A549 (cell line): Measurements from ENCODE around the gene PDE8B. TPM values are rescaled to one million over a fixed set of nuclear protein-coding genes. Genes with fewer than 3 reads are reported as not detected.
A peak's percentile ranks its signal among the peaks of the same experiment; 100 is the strongest.

Experiments
- ATAC-seq, 2 experiments: fragments of 200-7000 bp in 1 of 2; fragments of >200 bp in 1 of 2; cut with Nextera tagmentation in 1 of 2; cut with Tn5 transposase in 1 of 2; 3 replicates each; pipeline versions ENCODE4 v1.8.0 to v1.9.1; 2018 to 2020; ENCODE audit warnings: mild to moderate bottlenecking in 1 of 2, moderate library complexity in 1 of 2
- CTCF ChIA-PET: fragments of 300-600 bp; sonication (Branson Sonifier 250); formaldehyde crosslinking; extraction: SDS; loops from one replicate; lab custom pipeline; 2021; ENCODE audit warnings: antibody characterized with exemption, inconsistent platforms; lab: Yijun Ruan, JAX
- POLR2A ChIA-PET: fragments of 350-600 bp; formaldehyde crosslinking; extraction: SDS; loops from one replicate; lab custom pipeline; 2021; ENCODE audit warnings: antibody characterized with exemption, inconsistent platforms; lab: Yijun Ruan, JAX
- DNase-seq, 2 experiments: peaks; one replicate each; pipeline versions ENCODE4 v3.0.0 to v3.0.0-alpha.2; 2011 to 2016; ENCODE audit warnings: low read depth in 1 of 2, low spot score in 1 of 2
- FAIRE-seq: peaks from 2 replicates; lab custom pipeline; 2011; peaks lifted over from hg19 to GRCh38; lab: Jason Lieb, UNC
- H3K27ac ChIP-seq, 2 experiments: fragments of >200 bp; sonication (Bioruptor Twin); formaldehyde crosslinking; 3 replicates each; pipeline ENCODE4 v1.5.1; 2016 to 2017
- H3K4me1 ChIP-seq: fragments of >200 bp; sonication (Bioruptor Twin); formaldehyde crosslinking; 3 replicates; pipeline ENCODE4 v1.6.1; 2016
- H3K4me2 ChIP-seq: fragments of >200 bp; sonication (Bioruptor Twin); formaldehyde crosslinking; 3 replicates; pipeline ENCODE4 v1.6.1; 2016
- H3K4me3 ChIP-seq: fragments of >200 bp; sonication (Bioruptor Twin); formaldehyde crosslinking; 3 replicates; pipeline ENCODE4 v1.5.1; 2016
- H3K9me3 ChIP-seq: fragments of >200 bp; sonication (Bioruptor Twin); formaldehyde crosslinking; 3 replicates; pipeline ENCODE4 v1.6.1; 2016
- CBX2 ChIP-seq: fragments of 200-600 bp; sonication (generic); IDR thresholded peaks from 2 replicates; pipeline ENCODE4 v1.6.1; 2016; ENCODE audit warnings: low read depth, mild to moderate bottlenecking, borderline replicate concordance
- CHD2 ChIP-seq: fragments of 150-350 bp; IDR thresholded peaks from 2 replicates; pipeline ENCODE4 v1.6.1; 2014; ENCODE audit warnings: low read length; ENCODE audit not compliant: partially characterized antibody
- CTCF ChIP-seq: fragments of >200 bp; sonication (Bioruptor Twin); formaldehyde crosslinking; IDR thresholded peaks from 3 replicates; pipeline ENCODE4 v1.5.1; 2016
- EHF ChIP-seq: fragments of 250-450 bp; sonication (Bioruptor Pico); IDR thresholded peaks from 2 replicates; pipeline ENCODE4 v1.5.0; 2020; ENCODE audit warnings: mild to moderate bottlenecking
- EHMT2 ChIP-seq: fragments of 200-600 bp; sonication (generic); IDR thresholded peaks from 2 replicates; pipeline ENCODE4 v1.6.1; 2016; ENCODE audit warnings: antibody characterized with exemption, low read depth, mild to moderate bottlenecking, moderate library complexity
- FOXS1 ChIP-seq: fragments of 250-450 bp; sonication (Bioruptor Pico); IDR thresholded peaks from 2 replicates; pipeline ENCODE4 v1.5.0; 2020; ENCODE audit warnings: mild to moderate bottlenecking, moderate library complexity
- HMGXB4 ChIP-seq: fragments of 250-450 bp; sonication (Bioruptor Pico); IDR thresholded peaks from 2 replicates; pipeline ENCODE4 v1.5.0; 2021; ENCODE audit warnings: mild to moderate bottlenecking, moderate library complexity, borderline replicate concordance
- HOXA7 ChIP-seq: fragments of 250-450 bp; sonication (Bioruptor Pico); IDR thresholded peaks from 2 replicates; pipeline ENCODE4 v1.5.0; 2020; ENCODE audit warnings: mild to moderate bottlenecking, moderate library complexity
- HOXB13 ChIP-seq: fragments of 250-450 bp; sonication (Bioruptor Pico); IDR thresholded peaks from 2 replicates; pipeline ENCODE4 v1.5.0; 2020; ENCODE audit warnings: low read depth, mild to moderate bottlenecking, moderate library complexity
- MAFK ChIP-seq: fragments of 450-650 bp; IDR thresholded peaks from 2 replicates; pipeline ENCODE4 v1.6.1; 2014; ENCODE audit not compliant: partially characterized antibody
- NFE2L2 ChIP-seq: fragments of 150-350 bp; conservative IDR thresholded peaks from 2 replicates; pipeline ENCODE4 v1.6.1; 2014; ENCODE audit warnings: low read length
- NPAS2 ChIP-seq: fragments of 250-450 bp; sonication (Bioruptor Pico); IDR thresholded peaks from 2 replicates; pipeline ENCODE4 v1.8.0; 2022; ENCODE audit warnings: mild to moderate bottlenecking, moderate library complexity, borderline replicate concordance
- POLR2A ChIP-seq: IDR thresholded peaks from 2 replicates; pipeline ENCODE4 v1.6.1; 2012; ENCODE audit warnings: mild to moderate bottlenecking, low read length
- POLR2AphosphoS2 ChIP-seq: conservative IDR thresholded peaks from 2 replicates; pipeline ENCODE4 v1.6.1; 2012; ENCODE audit warnings: low read length, improper control_type of control experiment, inconsistent platforms
- RARB ChIP-seq: fragments of 250-450 bp; sonication (Bioruptor Pico); IDR thresholded peaks from 2 replicates; pipeline ENCODE4 v1.8.0; 2021; ENCODE audit warnings: mild to moderate bottlenecking, moderate library complexity
- RNF2 ChIP-seq: fragments of 200-600 bp; sonication (generic); IDR thresholded peaks from 2 replicates; pipeline ENCODE4 v1.6.1; 2016; ENCODE audit warnings: low read depth, mild to moderate bottlenecking, antibody characterized with exemption, moderate library complexity, borderline replicate concordance
- SMC3 ChIP-seq: fragments of >200 bp; sonication (Bioruptor Twin); formaldehyde crosslinking; IDR thresholded peaks from 3 replicates; pipeline ENCODE4 v1.6.1; 2018; ENCODE audit warnings: inconsistent platforms
- SREBF2 ChIP-seq: fragments of 450-650 bp; IDR thresholded peaks from 2 replicates; pipeline ENCODE4 v1.6.1; 2014; ENCODE audit warnings: mild to moderate bottlenecking, moderate library complexity
- ZFP36 ChIP-seq: fragments of 450-650 bp; IDR thresholded peaks from 2 replicates; pipeline ENCODE4 v1.6.1; 2014; ENCODE audit warnings: borderline replicate concordance; ENCODE audit not compliant: partially characterized antibody
- ZNF302 ChIP-seq: fragments of 250-450 bp; sonication (Bioruptor Pico); IDR thresholded peaks from 2 replicates; pipeline ENCODE4 v1.9.0; 2021; ENCODE audit warnings: inconsistent platforms, mild to moderate bottlenecking, moderate library complexity
- ZSCAN20 ChIP-seq: fragments of 250-450 bp; sonication (Bioruptor Pico); IDR thresholded peaks from 2 replicates; pipeline ENCODE4 v1.8.0; 2022; ENCODE audit warnings: mild to moderate bottlenecking, moderate library complexity
- WGBS: methylation state at CpG from one replicate; pipeline ENCODE4 v1.1.6; 2017; ENCODE audit errors: missing lambda C conversion rate; 5-methylcytosine and 5-hydroxymethylcytosine counted together
- polyA plus RNA-seq, 4 experiments: library from polyadenylated mRNA; depleted of rRNA in 3 of 4; stranded (reverse); fragments of >200 nt; fragmentation: RNase III in 1 of 4; extraction: RNeasy Plus Mini Kit Qiagen cat#74134 plus additional on column Dnase treatment in 1 of 4; gene quantifications; 2 replicates in 3 of 4; 3 replicates in 1 of 4; pipeline ENCODE4 v1.2.3, GENCODE V29; 2011 to 2017

Gene PDE8B
- polyA plus RNA-seq, 2 of the 4 experiments (the other 2 are of a cell fraction), result 2.0 to 4.0 TPM

- TF ChIP-seq ZFP36 (no peak), EHMT2 (no peak), MAFK (no peak), POLR2A (no peak)
- WGBS, result 88% methylated on average over 1 of the region's 1 CpG
- ChIA-PET CTCF (interaction anchor here (0.9 to 1.8 kb wide), 3 partner anchors 12 to 306 kb away, joined by 3 to 5 read pairs (median 3); no protein-coding TSS in a partner anchor), POLR2A (no interaction called here)
- H3K9me3 ChIP-seq, result no peaks in the 10 kb centered on the region
- FAIRE-seq, result peak; percentile 18
- no peaks in the 10 kb centered on the region for H3K4me1 ChIP-seq
- H3K27ac ChIP-seq, result no peak overlapping the region
- no peak for ATAC-seq
- H3K4me2 ChIP-seq, result no peak overlapping the region
- no peak for DNase-seq
- H3K4me3 ChIP-seq, result no peak overlapping the region
These were observed 238.8 kb downstream of the PDE8B start for GRCh38 chr5:77449277-77449676.

- ChIA-PET CTCF (interaction anchor here (1.4 to 1.8 kb wide), 2 partner anchors 13 to 43 kb away, joined by 3 to 5 read pairs; no protein-coding TSS in a partner anchor), POLR2A (no interaction called here)
- Histone ChIP-seq H3K9me3 (no peaks in the 10 kb centered on the region), H3K27ac (no peak overlapping the region), H3K4me1 (no peaks in the 10 kb centered on the region), H3K4me3 (no peak overlapping the region), H3K4me2 (no peak overlapping the region)
- no peak for FAIRE-seq
- ATAC-seq, result no peak
- 80% methylated on average over 1 of the region's 2 CpGs for WGBS
- DNase-seq, result no peak
- TF ChIP-seq ZNF302 (CRISPR knock-in tag) (no peak), NFE2L2 (no peak), SREBF2 (no peak), RARB (CRISPR knock-in tag) (no peak), CTCF (no peak), SMC3 (no peak), POLR2AphosphoS2 (no peak), FOXS1 (CRISPR knock-in tag) (no peak), CBX2 (no peak), RNF2 (no peak)
- TF ChIP-seq, all 56 proteins: peak for 0
These were observed 239.5 kb downstream of the PDE8B start for GRCh38 chr5:77449981-77450380.

GRCh38 chr5:77452351-77452750 is 241.9 kb downstream of the PDE8B start:
- 94% methylated on average over 1 of the region's 1 CpG for WGBS
- CTCF ChIA-PET, result interaction anchor here (1.0 kb wide), 1 partner anchor 40 kb away, joined by 5 read pairs; the partner anchor contains the start of gene WDR41

More at GRCh38 chr5:77452351-77452750, 241.9 kb downstream of the PDE8B start:
- Histone ChIP-seq H3K4me1 (no peaks in the 10 kb centered on the region), H3K4me3 (no peak overlapping the region), H3K9me3 (no peaks in the 10 kb centered on the region), H3K4me2 (no peak overlapping the region), H3K27ac (no peak overlapping the region)
- no peak for TF ChIP-seq CHD2
- no peak for TF ChIP-seq ZSCAN20 (CRISPR knock-in tag)
- TF ChIP-seq HMGXB4 (CRISPR knock-in tag), result no peak
- TF ChIP-seq EHF (CRISPR knock-in tag), result no peak
- TF ChIP-seq HOXA7 (CRISPR knock-in tag), result no peak
- TF ChIP-seq NPAS2 (CRISPR knock-in tag), result no peak
- TF ChIP-seq HOXB13 (CRISPR knock-in tag), result no peak
- FAIRE-seq, result no peak
- POLR2A ChIA-PET, result no interaction called here
- DNase-seq, result no peak
- no peak for ATAC-seq
